Astrocyte (in vitro differentiated cells and primary cell): Measurements from ENCODE around the gene CPNE5. TPM values are rescaled to one million over a fixed set of nuclear protein-coding genes. Genes with fewer than 3 reads are reported as not detected.

Experiments used
- DNase-seq: peaks from one replicate; pipeline ENCODE4 v3.0.0-alpha.2; 2010; ENCODE audit warnings: low read depth
- FAIRE-seq: peaks from 2 replicates; lab custom pipeline; 2011; peaks lifted over from hg19 to GRCh38; lab: Jason Lieb, UNC
- H2AFZ ChIP-seq: 2 replicates; pipeline ENCODE4 v1.6.0; 2012; ENCODE audit warnings: low read depth, low read length, inconsistent platforms
- H3K27ac ChIP-seq: 2 replicates; pipeline ENCODE4 v1.5.1; 2011; ENCODE audit warnings: low read depth, low read length, inconsistent platforms
- H3K27me3 ChIP-seq: 2 replicates; pipeline ENCODE4 v1.6.0; 2011; ENCODE audit warnings: low read length, inconsistent platforms; ENCODE audit not compliant: insufficient read depth
- H3K36me3 ChIP-seq: 2 replicates; pipeline ENCODE4 v1.5.1; 2011; ENCODE audit warnings: low read length, inconsistent platforms; ENCODE audit not compliant: insufficient read depth
- H3K4me1 ChIP-seq: 2 replicates; pipeline ENCODE4 v1.5.1; 2011; ENCODE audit warnings: low read length, inconsistent platforms; ENCODE audit not compliant: insufficient read depth
- H3K4me2 ChIP-seq: 2 replicates; pipeline ENCODE4 v1.6.0; 2012; ENCODE audit warnings: low read length, inconsistent platforms
- H3K4me3 ChIP-seq: 2 replicates; pipeline ENCODE4 v1.5.1; 2011; ENCODE audit warnings: low read depth, mild to moderate bottlenecking, low read length, inconsistent platforms; ENCODE audit not compliant: insufficient read depth
- H3K79me2 ChIP-seq: 2 replicates; pipeline ENCODE4 v1.6.0; 2012; ENCODE audit warnings: mild to moderate bottlenecking, low read length, inconsistent platforms; ENCODE audit not compliant: insufficient read depth
- H3K9ac ChIP-seq: 2 replicates; pipeline ENCODE4 v1.6.0; 2012; ENCODE audit warnings: mild to moderate bottlenecking, low read length, inconsistent platforms
- H3K9me3 ChIP-seq: 2 replicates; pipeline ENCODE4 v1.5.1; 2012; ENCODE audit warnings: low read depth, mild to moderate bottlenecking, low read length, inconsistent platforms; ENCODE audit not compliant: insufficient read depth
- H4K20me1 ChIP-seq: 2 replicates; pipeline ENCODE4 v1.6.0; 2012; ENCODE audit warnings: low read length, inconsistent platforms; ENCODE audit not compliant: insufficient read depth
- H3K27ac Mint-ChIP-seq: one replicate; pipeline ENCODE4 v1.8.0; 2021; ENCODE audit warnings: mild to moderate bottlenecking, mixed read lengths; ENCODE audit not compliant: unreplicated experiment
- H3K27me3 Mint-ChIP-seq: one replicate; pipeline ENCODE4 v1.8.0; 2021; ENCODE audit warnings: low read depth, mixed read lengths; ENCODE audit not compliant: unreplicated experiment
- H3K36me3 Mint-ChIP-seq: one replicate; pipeline ENCODE4 v1.8.0; 2021; ENCODE audit warnings: low read depth, mixed read lengths; ENCODE audit not compliant: unreplicated experiment
- H3K4me1 Mint-ChIP-seq: one replicate; pipeline ENCODE4 v1.8.0; 2021; ENCODE audit warnings: low read depth, mixed read lengths; ENCODE audit not compliant: unreplicated experiment
- H3K4me3 Mint-ChIP-seq: one replicate; pipeline ENCODE4 v1.8.0; 2021; ENCODE audit warnings: mild to moderate bottlenecking, moderate library complexity, mixed read lengths; ENCODE audit not compliant: unreplicated experiment
- H3K9me3 Mint-ChIP-seq: one replicate; pipeline ENCODE4 v1.8.0; 2021; ENCODE audit warnings: mild to moderate bottlenecking, mixed read lengths; ENCODE audit not compliant: unreplicated experiment
- EZH2 ChIP-seq: IDR thresholded peaks from 2 replicates; pipeline ENCODE4 v1.6.1; 2012; ENCODE audit warnings: mild to moderate bottlenecking, low read length, inconsistent platforms; ENCODE audit not compliant: insufficient read depth
- total RNA-seq: library from RNA; stranded (reverse); gene quantifications from 2 replicates; pipeline ENCODE4 v1.2.1, GENCODE V29; 2021
- TF ChIP-seq, protein P1 (sequence below): IDR thresholded peaks from 2 replicates; pipeline ENCODE4 v1.5.1; 2011; ENCODE audit warnings: low read depth, mild to moderate bottlenecking, inconsistent platforms, low read length, moderate library complexity; ENCODE audit not compliant: insufficient read depth

Gene CPNE5
- total RNA-seq, 1 donor from 2014 or later = 0.11 TPM

DNA sequence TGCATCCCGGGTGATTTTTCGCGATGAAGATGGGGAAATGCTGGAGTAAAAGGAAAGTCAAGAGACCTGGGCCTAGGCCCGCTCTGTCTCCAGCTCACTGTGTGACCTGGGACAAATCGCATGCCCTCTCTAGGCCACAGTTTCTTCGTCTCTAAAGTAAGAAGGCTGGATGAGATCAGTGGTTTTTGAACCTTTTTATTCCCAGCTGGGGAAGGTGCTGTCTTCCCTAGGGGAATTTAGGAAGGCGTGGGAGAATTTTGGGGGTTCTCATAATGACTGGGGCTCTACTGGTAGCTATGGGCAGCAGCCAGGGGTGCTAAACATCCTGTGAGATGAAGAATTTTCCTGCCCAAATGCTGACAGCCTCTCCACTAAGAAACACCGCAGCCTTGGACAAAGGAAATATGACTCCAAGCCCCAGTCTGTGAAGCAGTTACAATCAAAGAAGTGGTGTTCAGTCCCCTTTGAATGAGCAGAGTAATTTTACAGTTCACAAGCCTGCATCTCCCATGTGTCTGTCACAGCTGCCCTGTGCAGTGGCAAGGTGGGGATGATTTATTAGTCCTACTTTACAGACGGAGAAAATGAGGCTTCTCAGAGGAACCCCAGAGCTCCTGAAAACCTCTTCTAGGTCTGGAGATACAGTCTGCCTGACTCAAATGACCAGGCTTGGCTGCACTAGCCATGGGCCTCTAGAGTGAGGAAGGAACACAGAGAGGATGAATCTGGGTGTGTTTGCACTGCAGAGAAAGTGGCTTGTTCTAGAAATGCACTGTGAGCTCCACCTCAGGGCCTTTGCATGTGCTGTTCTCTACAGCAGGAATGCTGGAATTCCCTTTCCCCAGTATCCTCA is 84.4 kb downstream of the CPNE5 start:
- no peak overlapping the region for H2AFZ ChIP-seq
- Mint-ChIP-seq H3K27ac (no peak overlapping the region), H3K9me3 (no peaks in the 10 kb centered on the region), H3K4me3 (no peak overlapping the region), H3K36me3 (no peaks in the 10 kb centered on the region), H3K27me3 (peaks cover 6% of the 10 kb centered on the region), H3K4me1 (peaks cover 18% of the 10 kb centered on the region)
- no peak overlapping the region for H3K9ac ChIP-seq
- DNase-seq (no peak), FAIRE-seq (no peak)
- H3K4me3 ChIP-seq = no peak overlapping the region
- H3K36me3 ChIP-seq = no peaks in the 10 kb centered on the region
- no peaks in the 10 kb centered on the region for H4K20me1 ChIP-seq
- H3K4me1 ChIP-seq = peaks cover 6% of the 10 kb centered on the region
- no peaks in the 10 kb centered on the region for H3K79me2 ChIP-seq
- no peak overlapping the region for H3K27ac ChIP-seq
- no peak overlapping the region for H3K4me2 ChIP-seq
- H3K9me3 ChIP-seq = no peaks in the 10 kb centered on the region
- H3K27me3 ChIP-seq = no peaks in the 10 kb centered on the region
- TF ChIP-seq, protein P1, sequence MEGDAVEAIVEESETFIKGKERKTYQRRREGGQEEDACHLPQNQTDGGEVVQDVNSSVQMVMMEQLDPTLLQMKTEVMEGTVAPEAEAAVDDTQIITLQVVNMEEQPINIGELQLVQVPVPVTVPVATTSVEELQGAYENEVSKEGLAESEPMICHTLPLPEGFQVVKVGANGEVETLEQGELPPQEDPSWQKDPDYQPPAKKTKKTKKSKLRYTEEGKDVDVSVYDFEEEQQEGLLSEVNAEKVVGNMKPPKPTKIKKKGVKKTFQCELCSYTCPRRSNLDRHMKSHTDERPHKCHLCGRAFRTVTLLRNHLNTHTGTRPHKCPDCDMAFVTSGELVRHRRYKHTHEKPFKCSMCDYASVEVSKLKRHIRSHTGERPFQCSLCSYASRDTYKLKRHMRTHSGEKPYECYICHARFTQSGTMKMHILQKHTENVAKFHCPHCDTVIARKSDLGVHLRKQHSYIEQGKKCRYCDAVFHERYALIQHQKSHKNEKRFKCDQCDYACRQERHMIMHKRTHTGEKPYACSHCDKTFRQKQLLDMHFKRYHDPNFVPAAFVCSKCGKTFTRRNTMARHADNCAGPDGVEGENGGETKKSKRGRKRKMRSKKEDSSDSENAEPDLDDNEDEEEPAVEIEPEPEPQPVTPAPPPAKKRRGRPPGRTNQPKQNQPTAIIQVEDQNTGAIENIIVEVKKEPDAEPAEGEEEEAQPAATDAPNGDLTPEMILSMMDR = no peak
- no peak for TF ChIP-seq EZH2

DNA sequence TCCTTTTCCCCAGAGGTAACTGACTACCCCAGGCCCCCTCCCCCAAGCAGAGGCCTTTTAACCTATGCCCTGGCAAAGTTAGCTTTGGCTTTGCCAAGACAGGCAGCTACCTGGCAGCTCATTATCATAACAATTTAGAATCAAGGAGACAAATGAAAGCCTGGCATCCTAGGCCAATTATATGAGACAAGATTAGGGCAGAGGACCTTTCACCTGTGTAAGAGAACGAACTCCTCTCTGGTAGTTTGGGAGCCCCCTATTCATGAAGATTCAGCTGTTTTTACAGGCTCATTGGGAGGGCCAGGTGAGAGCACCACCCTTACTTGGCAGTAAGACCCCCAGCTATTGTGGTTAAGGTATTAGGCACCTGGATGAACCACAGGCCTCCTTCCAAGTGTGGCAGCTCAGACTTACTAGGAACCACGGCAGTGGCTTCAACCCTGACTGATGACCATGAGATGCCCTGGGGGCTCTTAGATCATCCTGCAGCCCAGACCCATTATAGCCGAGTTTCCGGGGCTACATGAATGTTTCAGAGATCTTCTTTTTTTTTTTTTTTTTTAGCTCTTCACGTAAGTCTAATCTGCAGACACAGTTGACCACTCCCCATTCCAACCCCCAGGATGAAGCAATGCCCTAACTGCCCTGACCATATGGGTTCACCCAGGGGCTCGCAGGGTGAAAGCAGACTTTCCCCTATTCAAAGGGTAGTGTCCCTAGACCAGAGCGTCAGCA is 85.4 kb downstream of the CPNE5 start:
- Histone ChIP-seq H3K9ac (no peak overlapping the region), H3K4me1 (peaks cover 6% of the 10 kb centered on the region), H3K4me3 (no peak overlapping the region), H3K4me2 (no peak overlapping the region), H4K20me1 (no peaks in the 10 kb centered on the region), H2AFZ (no peak overlapping the region), H3K9me3 (peaks cover under 1% of the 10 kb centered on the region), H3K27me3 (no peaks in the 10 kb centered on the region), H3K27ac (no peak overlapping the region), H3K79me2 (no peaks in the 10 kb centered on the region), H3K36me3 (no peaks in the 10 kb centered on the region)
- Mint-ChIP-seq H3K27ac (no peak overlapping the region), H3K36me3 (no peaks in the 10 kb centered on the region), H3K9me3 (peaks cover 2% of the 10 kb centered on the region), H3K27me3 (no peaks in the 10 kb centered on the region), H3K4me1 (peaks cover 18% of the 10 kb centered on the region), H3K4me3 (no peak overlapping the region)
- FAIRE-seq = no peak
- no peak for DNase-seq
- TF ChIP-seq, protein P1 = no peak
- no peak for TF ChIP-seq EZH2
